Tibial nerve (tissue), 4 donors: ENCODE data around the gene NUTM2D.
"Not testable (repeated sequence)": the region's sequence is repeated elsewhere in the genome, so short reads cannot be mapped to it uniquely, and the experiment has no call there.

Source experiments
- CTCF ChIP-seq, 5 experiments: fragments of 200-600 bp in 3 of 5; fragments of 450-650 bp in 2 of 5; sonication (generic) in 3 of 5; IDR thresholded peaks; one replicate each; pipeline ENCODE4 v1.5.1; 2016 to 2019; ENCODE audit warnings: antibody characterized with exemption in 5 of 5, mild to moderate bottlenecking in 3 of 5, moderate library complexity in 2 of 5
- EP300 ChIP-seq, 2 donors: sonication (generic); formaldehyde crosslinking; IDR thresholded peaks; one replicate each; pipeline ENCODE4 v1.6.1; 2017; ENCODE audit warnings: antibody characterized with exemption in 2 of 2, mild to moderate bottlenecking in 1 of 2

- TF ChIP-seq CTCF, EP300 (IDR thresholded peaks at IDR 0.05): not testable (repeated sequence)
Measured at GRCh38 chr10:87309657-87310056, 47.9 kb upstream of the NUTM2D start.
